GM18498 (cell line): ENCODE data around the gene SNAP25.

Experiments
- ATAC-seq: cut with Tn5 transposase; IDR thresholded peaks from one replicate; pipeline ENCODE4 v1.9.1; 2021; ENCODE audit warnings: mild to moderate bottlenecking, moderate library complexity; ENCODE audit not compliant: unreplicated experiment

Gene SNAP25

DNA sequence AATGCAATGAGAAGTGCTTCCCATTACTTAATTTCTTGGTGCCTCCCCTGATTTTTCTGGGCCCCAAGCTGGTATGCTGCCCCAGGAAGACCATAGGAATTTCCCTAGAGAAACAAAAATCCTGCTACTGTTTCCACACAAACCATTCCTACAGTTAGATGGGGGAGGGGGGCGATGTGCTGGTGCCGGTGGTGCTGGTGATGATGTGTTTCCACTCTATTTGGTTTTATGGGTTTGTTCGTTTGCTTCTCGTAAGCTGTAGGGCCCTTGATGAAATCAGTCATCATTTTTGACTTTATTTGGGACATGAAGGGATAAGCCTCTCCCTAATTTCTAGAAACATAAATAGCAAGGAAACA, 110.2 kb downstream of the SNAP25 start:
- no peak for ATAC-seq

DNA sequence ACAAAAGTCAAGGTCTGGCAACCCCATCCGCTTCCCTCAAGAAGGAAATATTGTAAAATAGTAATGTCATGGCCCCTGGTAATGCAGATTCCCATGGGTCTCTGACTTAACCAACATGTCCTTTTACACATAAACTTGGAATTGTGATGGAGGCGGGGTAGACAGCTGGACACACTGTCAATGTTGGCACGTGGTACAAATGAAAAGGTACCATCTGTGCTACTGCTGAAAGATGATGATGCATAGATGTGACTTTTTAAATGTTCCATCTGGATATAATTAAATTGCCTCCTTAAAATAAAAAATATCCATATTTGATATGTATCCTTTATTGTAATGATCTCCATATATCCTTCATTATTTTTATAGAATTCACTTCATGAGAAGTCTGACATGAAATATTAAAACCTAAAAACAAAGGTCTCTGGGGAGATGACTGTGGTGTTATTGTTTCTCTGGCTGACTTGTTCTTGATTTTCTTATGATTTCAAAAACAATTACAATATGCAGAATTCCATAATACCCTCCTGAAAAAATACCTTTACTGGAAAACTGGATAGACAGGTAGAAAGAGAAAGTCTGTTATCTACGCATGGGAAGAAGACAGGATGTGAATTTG, 110.9 kb downstream of the SNAP25 start:
- ATAC-seq, result no peak

- ATAC-seq, result no peak
These were observed 111.4 kb downstream of the SNAP25 start for GRCh38 chr20:10330071-10330470.

DNA sequence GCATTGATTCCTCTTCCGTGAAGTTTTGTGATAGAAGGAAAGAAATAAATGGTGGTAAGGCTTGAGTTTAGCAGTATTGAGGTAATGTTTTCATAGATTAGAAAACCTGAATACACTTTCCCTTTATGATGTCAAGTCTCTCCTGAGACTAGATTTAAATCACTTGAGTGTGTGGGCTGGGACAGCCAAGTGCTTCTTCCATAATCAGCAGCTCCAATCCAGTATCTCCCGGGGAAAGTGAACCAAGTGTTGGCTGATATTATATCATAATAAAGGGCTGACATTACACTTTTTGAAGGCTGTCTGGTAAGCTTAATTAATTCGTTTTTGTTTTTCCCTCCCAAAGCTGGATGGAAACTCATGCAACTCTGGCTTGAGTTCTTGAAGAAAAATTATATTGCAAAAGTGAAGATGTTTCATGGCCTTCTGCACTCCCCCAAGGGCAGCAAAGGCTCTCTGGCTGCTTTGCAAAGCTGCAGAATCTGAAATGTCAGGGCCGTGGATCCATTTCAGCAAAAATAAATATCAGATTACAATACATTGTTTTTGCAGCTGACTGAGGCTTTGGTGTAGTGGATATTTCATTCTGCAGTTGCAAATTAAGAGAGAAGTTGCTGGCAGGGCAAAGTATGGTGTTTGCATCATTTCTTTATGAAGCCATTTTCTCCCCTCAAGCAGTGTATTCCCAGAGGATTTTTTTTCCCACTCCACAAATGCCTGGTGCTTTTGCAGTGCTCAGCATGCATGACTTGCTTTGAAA, 114.2 kb downstream of the SNAP25 start:
- no peak for ATAC-seq

GRCh38 chr20:10336959-10337729, 118.5 kb downstream of the SNAP25 start:
- ATAC-seq, result no peak

DNA sequence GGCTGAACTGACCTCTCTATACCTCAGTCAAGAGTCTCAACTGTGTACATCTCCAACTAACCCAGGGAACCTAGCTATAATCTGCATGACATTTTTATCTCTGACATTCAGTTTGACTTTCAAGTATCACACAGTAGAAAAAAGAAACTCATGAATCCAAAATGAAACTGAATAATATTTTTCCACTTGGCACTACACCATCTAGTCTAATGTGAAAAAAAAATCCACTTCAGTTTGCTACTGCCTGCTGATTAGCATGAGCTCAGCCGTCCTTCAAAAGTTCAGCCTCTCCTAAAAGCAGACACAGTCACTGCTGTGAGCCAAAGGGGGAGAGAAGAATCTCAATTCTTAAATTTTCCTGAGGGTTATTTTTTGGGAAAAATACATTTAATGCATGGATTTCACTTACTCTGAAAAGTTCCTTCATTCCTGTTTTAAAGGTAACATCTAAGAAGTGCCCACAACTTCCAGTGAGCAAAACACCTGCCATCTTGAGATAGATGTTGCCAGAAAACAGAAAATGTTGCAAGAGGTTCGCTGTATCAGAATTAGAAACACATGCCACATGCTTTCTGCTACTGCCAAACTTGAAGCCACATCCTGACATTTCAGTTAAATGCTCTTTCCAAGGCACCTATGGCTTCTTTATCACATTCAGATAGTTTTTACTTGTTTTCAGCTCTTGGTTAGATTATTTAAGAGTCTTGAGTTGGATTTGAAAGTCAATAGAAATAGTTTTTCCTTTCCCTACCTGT, 120.0 kb downstream of the SNAP25 start:
- no peak for ATAC-seq

GRCh38 chr20:10339609-10340008, 121.0 kb downstream of the SNAP25 start:
- ATAC-seq, result no peak

GRCh38 chr20:10342152-10342551, 123.5 kb downstream of the SNAP25 start:
- ATAC-seq, result no peak

DNA sequence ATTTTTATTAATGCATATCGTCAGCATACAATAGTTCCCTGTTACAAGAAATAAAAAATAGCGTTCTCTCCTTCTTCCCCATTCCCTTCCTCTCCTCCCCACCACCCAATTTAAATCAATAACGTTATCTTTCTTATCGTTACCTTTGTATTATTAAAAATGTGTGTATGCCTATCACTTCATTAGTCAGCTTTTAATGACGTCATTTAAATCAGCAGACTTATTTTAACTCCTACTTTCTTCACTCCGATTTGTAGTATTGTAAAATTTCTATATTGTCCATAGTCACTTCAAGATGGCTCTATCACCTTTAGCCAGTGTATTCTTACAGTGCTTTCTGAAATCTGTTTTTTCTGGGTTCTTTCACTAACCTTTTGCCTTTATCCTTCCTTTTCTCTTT, 126.3 kb downstream of the SNAP25 start:
- no peak for ATAC-seq

GRCh38 chr20:10347086-10347880, 128.7 kb downstream of the SNAP25 start:
- ATAC-seq, result no peak

DNA sequence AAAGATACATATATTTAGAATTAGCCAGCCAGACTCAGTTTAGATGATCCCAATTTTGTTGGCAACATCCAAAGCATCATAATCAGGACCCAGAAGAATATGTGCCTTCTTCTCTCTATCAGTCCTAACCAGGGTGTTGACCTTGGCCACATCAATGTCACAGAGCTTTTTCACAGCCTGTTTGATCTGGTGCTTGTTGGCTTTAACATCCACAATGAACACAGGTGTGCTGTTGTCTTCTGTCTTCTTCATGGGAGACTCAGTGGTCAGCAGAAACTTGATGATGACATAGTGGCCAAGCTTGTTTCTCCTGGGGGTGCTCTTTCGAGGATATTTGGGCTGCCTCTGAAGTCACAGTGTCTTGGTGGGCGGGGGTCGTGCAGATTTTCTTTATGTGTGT, 130.5 kb downstream of the SNAP25 start:
- no peak for ATAC-seq

GRCh38 chr20:10350188-10350842, 131.7 kb downstream of the SNAP25 start:
- ATAC-seq, result no peak

DNA sequence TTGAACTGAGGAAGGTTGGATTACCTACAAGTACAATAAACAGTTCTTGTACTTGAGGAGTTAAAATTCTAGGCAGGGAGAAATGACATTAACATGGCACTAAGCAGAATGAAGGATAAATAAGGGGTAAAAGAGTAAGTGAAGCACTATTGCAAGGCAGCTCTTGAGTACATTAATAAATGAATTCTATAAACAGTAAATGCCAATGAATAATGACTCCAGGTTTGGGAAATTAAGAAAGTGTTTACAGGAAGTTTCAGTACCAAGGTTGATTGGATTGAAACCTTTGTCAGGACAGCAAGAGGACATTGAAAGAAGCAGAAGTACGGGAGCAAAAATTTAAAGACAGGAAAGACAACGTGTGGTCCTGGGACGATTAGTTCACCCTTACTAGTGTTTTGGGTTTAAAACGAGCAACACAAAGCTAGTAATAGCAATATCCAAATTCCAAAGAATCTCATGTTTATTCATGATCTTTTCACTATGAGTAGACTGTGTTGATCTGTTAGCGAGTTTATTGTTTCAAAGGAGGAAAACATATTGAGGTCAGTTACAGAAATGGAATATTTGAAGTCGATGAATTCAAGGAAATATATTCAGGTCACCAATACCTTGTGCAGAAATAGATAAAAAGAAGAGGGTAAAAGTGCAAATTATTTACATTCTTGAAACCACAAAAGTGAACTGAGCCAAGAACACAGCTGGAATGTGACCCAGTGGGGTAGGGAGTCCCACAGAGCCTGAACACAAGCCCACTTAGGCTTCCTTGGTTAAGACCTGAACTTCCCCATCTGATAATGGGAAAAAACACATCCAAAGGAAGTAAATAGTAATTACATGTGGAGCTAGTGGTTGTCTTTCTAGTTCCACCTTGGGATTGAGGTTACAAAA, 134.5 kb downstream of the SNAP25 start:
- no peak for ATAC-seq

DNA sequence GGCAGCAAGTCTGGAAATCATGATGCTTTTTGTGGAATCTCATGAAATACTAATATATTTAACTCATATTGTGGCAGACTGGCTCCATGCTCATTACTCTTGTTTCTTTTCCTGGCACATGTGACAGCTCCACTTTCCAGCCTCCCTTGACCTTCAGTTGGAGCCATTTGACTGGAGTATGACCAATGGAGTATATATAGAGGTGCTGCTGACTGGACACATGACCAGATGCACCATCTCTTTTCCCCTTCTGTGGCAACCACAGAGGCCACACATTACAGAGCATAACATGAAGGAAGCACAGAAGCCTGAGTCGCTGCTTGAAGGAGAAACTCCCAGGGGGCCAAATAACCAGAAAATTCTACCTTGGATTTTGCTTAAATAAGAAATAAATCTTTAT, 138.0 kb downstream of the SNAP25 start:
- no peak for ATAC-seq
